C4-2B (cell line): ENCODE measurements around the gene TNNT3.

ENCODE experiments used
- CTCF ChIP-seq: fragments of 450-650 bp; conservative IDR thresholded peaks from 2 replicates; pipeline ENCODE4 v1.5.1; 2017; ENCODE audit warnings: mild to moderate bottlenecking
- ZFX ChIP-seq: fragments of 450-650 bp; IDR thresholded peaks from 2 replicates; pipeline ENCODE4 v1.6.1; 2017

DNA sequence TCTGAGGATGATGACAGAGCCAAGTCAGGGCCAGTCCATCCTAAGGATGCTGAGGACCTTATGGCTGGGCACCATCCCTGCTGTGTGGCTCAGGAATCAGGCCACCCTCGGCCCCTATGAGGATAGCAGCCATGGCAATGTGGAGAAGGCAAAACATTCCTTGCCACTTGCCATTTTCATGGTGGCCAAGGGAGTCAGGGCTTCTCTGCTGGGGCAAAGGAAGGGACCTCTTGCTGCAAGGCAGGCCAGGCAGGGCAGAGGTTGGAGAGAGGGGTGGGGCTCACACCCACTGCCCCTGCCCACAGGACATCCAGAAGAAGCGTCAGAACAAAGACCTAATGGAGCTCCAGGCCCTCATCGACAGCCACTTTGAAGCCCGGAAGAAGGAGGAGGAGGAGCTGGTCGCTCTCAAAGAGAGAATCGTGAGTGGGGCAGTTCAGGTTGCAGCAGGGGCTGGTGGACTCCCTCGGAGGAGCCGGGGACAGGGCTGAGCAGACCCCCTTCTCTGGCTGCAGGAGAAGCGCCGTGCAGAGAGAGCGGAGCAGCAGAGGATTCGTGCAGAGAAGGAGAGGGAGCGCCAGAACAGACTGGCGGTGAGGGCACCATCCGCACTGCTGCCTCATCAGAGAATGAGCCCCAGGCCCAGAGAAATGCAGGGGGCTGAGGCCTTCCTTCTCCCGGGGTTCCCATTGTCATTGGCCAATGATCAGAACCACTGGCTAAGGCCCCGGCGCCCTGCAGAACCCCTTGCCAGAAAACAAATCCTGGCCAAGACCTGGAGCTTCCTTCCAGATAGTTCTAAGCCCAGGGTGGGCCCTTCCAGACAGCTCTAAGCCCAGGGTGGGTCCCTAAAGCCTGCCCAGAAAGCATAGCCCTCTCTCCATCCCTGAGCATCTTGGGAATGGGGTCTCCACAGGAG is 14.2 kb downstream of the TNNT3 start:
- TF ChIP-seq CTCF (no peak), ZFX (no peak)
